Measurements from ENCODE around the gene YIF1A.

GRCh38 chr11:66293777-66294625 lies 5.1 kb upstream of the YIF1A start:
- TF ChIP-seq PBX3 (IDR thresholded peaks at IDR 0.05) (no peak), POLR2AphosphoS5 (IDR thresholded peaks at IDR 0.05; ENCODE audit: low read depth, low read length) (no peak), CTCF (IDR thresholded peaks at IDR 0.05) (no peak), TAF1 (IDR thresholded peaks at IDR 0.05; ENCODE audit: borderline replicate concordance, low read depth, low read length) (no peak), SIN3A (IDR thresholded peaks at IDR 0.05; ENCODE audit: borderline replicate concordance, low read depth, low read length) (no peak), EP300 (IDR thresholded peaks at IDR 0.05; ENCODE audit: borderline replicate concordance in 1 of 2, low read depth in 1 of 2, low read length in 1 of 2) (no peak), SMC3 (IDR thresholded peaks at IDR 0.05; ENCODE audit: low read depth, low read length) (no peak)

All from SK-N-SH (cell line).